ENCODE measurements around the gene CLEC16A.

The CLEC16A gene

DNA sequence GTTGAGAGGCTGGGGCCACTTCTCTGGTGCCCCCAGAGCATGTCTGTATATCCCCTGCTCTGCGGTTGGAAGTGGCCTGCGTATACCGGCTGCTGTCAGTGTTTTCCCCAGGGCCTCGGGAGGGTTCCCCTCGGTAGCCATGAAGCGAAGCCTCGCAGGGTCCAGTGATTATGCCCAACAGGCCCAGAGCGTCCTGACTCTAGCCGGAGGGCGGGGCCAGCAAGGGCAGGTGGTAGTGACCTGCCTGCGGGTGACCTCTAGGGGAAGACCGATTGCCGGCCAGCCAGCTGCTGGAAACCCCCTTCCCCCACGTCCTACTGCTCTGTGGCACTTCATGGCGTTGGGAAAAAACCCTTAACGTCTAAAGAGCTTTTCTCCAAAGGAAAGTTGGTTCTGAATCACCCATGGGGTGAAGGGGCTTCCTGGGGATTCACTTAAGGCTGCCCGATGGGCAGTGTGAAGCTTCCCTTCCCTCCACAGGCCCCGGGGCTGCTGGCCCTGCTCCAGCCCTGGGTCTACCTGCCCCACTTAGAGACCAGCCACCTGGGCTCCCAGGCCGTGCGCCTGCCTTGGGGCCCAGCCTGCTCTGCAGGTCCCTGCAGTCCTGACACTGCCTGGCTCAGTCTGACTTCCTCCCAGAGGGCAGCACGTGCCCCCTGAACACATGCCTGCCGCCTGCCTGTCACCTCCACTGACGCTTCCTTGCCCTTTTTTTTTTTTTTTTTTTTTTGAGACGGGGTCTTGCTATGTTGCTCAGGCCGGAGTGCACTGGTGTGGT lies 238.9 kb downstream of the CLEC16A start:
- DNase-seq = no peak

GRCh38 chr16:11183951-11184350 lies 239.6 kb downstream of the CLEC16A start:
- DNase-seq = no peak

DNA sequence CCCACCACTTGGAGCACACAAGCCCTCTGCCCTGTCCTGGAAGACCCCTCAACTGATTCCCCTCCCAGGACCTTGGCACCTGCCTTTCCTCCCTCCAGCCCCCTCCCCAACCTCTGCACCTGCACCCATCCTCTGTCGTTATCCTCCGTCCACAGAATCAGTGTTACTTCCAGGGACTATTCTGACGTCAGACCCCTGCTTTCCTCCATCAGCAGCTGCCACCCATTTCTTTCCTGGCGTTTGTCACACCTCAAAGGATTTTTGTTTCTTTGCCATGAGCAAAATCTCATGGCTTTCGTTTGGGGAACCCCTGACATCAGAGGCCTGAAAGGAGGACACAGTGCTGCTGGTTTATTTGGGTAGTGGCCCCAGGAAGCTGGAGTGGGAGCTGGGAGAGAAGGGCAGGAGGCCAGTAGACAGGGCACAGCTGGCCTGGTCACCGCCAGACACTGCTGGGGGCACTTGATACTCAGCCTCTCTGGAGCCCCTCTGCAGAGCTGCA lies 243.2 kb downstream of the CLEC16A start:
- no peak for DNase-seq

- no peak for DNase-seq
These were observed 244.7 kb downstream of the CLEC16A start for GRCh38 chr16:11188801-11189740.

GRCh38 chr16:11190588-11191560 lies 246.5 kb downstream of the CLEC16A start:
- DNase-seq = peak; percentile 48

DNA sequence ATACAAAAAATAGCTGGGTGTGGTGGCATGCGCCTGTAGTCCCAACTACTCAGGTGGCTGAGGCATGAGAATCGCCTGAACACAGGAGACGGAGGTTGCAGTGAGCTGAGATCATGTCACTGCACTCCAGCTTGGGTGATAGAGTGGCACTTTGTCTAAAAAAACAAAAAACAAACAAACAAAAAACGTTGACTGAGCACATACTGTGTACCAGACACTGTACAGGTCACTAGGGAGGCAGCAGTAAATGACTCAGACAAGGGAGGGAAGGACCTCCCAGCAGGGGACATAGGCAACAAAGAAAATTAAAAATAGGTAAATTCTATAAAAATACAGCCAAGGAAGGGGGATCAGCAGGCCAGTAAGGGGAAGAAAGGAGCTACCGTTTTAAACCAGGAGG lies 247.3 kb downstream of the CLEC16A start:
- DNase-seq = no peak

DNA sequence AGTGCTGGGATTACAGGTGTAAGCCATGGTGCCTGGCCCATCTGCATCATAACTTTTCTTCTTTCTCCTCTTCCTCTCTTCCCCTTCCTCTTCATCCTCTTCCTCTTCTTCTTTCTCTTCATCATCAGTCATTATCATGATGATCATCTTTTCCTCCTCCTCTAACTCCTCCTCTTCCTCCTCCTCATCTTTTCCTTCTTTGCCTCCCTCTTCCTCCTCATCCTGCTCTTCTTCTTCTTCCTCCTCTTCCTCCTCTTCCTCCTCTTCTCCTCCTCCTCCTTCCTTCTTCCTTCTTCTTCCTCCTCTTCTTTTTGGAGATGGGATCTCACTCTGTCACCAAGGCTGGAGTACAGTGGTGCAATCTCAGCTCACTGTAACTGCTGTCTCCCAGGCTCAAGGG lies 249.1 kb downstream of the CLEC16A start:
- no peak for DNase-seq

- DNase-seq = no peak
These were observed 250.5 kb downstream of the CLEC16A start for GRCh38 chr16:11194913-11195312.

GRCh38 chr16:11196286-11196828 lies 252.0 kb downstream of the CLEC16A start:
- no peak for DNase-seq

GRCh38 chr16:11198375-11198774 lies 254.0 kb downstream of the CLEC16A start:
- no peak for DNase-seq

DNA sequence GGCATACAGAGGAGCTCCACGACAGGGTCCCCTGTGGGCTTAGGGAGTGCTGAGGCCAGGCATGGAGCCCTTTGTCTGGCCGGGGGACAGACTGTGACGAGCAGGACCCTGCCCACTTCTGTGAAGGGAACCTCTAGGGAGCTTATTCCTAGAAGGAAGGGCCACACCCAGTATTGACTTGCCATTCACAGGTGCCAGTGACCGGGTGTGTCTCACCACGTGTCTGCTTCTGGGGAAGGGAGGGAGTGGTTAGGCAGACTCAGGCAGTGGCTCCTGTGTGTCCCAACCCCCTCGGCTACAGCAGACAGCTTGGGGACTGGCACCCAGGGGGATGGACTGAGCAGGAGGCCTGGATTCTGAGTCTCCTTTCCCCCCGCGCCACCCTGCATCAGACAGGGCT lies 254.5 kb downstream of the CLEC16A start:
- DNase-seq = no peak

- no peak for DNase-seq
These were observed 256.2 kb downstream of the CLEC16A start for GRCh38 chr16:11200592-11200991.

DNA sequence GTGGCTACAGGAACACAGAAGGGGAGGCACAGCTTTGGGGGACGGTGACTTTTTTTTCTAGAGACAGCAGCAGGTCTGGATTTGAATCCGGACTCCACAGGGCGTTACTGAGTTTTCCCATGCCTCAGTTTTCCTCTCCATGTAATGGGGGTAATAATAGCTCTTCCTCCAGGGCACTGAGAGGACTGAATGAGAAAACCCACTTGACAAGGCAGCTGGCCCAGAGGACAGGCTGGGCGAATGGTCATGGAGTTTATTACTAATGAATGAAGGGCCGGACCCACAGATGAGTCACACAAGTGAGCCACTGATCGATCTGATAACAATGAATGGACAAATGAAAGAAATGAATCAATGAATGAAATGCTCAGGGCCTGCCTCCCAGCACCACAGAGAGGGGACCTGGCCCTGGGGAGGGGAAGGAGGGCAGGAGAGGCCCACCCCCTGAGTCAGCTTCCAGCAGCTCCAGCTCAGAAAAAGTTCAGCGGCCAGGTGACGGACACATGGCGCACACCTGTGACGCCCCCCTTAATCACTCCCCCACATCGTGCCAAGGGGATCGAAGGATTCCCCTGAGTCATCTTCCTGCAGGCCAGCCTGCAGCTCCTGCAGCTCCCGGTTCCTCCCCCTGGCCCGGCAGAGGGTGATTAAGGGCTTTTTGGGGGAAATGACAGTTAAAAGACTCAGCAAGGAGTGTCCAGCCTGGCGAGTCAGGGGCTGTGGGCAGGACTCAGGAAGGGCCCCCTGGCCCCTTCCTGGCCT lies 257.3 kb downstream of the CLEC16A start:
- no peak for DNase-seq

- no peak for DNase-seq
These were observed 258.1 kb downstream of the CLEC16A start for GRCh38 chr16:11202260-11203091.

GRCh38 chr16:11203111-11203623 lies 258.8 kb downstream of the CLEC16A start:
- no peak for DNase-seq

DNA sequence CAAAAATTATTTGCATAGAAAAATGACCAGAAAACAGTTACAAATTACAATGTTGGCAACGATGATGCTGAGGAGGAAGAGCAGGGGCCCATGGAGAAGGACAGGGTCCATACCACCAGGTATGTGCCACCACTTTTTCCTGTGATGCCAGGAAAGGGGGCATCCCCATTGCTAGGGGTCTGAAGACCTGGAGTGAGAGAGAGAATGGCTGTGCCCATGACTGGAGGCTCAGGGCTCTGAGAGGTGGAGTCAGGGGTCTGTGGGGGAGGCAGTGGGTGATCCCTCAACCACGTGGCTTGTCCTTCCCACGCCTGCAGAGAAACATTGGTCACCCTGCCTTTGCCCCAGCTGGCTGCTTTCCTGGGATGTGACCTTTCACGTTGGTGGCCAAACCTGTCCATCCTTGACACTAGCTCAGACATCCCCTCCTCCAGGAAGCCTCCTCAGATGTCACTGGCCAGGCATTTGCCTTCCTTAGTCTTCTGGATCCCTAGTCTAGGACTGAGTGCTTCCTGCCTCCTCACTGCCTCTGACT lies 260.2 kb downstream of the CLEC16A start:
- no peak for DNase-seq

DNA sequence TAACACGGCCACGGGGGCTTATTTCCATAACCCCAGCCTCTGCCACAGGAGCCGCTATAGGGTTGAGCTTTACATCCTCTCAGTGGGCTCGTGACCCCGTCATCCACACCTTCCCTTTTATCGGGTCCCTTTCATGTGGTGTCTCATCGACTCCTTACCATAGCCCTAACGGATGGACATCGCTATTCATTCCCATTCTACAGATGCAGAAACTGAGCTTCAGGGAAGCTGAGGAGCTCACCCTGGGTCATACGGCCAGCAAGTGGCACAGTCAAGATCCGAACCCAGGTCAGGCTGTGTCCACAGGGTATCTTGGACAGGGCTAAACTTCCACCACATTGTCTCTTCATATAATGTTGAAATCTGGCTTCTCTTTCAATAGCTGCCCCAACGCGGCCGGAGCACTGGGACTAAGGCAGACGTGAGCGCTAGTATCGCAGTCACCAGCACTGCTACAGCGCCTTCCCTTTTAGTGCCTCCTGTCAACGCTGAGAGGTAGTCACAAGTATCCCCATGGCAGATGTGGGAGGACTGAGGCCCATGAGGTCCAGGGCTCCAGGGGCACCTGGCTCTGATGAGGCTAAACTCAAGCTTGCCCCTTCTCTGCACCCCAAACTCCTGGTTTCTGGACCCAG lies 260.8 kb downstream of the CLEC16A start:
- DNase-seq = no peak

GRCh38 chr16:11205754-11206581 lies 261.6 kb downstream of the CLEC16A start:
- no peak for DNase-seq

- no peak for DNase-seq
These were observed 263.3 kb downstream of the CLEC16A start for GRCh38 chr16:11207646-11208045.
